D721Med (cell line): ENCODE results near the gene CDSN.

Experiments
- DNase-seq: peaks from one replicate; pipeline ENCODE4 v3.0.0; 2011; ENCODE audit warnings: low spot score; ENCODE audit not compliant: insufficient read length
- FAIRE-seq: peaks from 2 replicates; lab custom pipeline; 2011; peaks lifted over from hg19 to GRCh38; lab: Jason Lieb, UNC
- TF ChIP-seq, protein P1 (sequence below): IDR thresholded peaks from 2 replicates; pipeline ENCODE4 v1.5.1; 2012; ENCODE audit warnings: mild to moderate bottlenecking, control low read depth; ENCODE audit not compliant: insufficient read depth; ENCODE audit errors: missing control alignments

Gene CDSN

DNA sequence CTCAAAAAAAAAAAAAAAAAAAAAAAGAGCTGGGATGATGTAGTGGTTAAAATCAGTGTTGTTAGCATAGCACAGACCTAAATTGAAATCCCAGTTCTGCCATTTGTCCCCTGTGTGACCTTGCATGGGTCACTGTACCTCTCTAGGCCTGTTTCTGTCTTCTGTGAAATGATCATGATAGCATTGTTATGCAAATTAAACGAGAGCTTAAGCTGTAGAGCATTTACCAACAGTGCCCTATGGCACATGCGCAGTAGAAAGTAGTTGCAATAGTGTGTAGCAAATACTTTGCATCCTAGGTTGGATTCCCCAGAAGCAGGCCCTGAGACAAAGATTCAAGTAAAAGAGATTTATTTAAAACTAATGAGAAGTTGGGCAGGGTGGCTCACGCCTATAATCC is 11.3 kb upstream of the CDSN start:
- no peak for DNase-seq
- TF ChIP-seq, protein P1, sequence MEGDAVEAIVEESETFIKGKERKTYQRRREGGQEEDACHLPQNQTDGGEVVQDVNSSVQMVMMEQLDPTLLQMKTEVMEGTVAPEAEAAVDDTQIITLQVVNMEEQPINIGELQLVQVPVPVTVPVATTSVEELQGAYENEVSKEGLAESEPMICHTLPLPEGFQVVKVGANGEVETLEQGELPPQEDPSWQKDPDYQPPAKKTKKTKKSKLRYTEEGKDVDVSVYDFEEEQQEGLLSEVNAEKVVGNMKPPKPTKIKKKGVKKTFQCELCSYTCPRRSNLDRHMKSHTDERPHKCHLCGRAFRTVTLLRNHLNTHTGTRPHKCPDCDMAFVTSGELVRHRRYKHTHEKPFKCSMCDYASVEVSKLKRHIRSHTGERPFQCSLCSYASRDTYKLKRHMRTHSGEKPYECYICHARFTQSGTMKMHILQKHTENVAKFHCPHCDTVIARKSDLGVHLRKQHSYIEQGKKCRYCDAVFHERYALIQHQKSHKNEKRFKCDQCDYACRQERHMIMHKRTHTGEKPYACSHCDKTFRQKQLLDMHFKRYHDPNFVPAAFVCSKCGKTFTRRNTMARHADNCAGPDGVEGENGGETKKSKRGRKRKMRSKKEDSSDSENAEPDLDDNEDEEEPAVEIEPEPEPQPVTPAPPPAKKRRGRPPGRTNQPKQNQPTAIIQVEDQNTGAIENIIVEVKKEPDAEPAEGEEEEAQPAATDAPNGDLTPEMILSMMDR = no peak
- FAIRE-seq = no peak

DNA sequence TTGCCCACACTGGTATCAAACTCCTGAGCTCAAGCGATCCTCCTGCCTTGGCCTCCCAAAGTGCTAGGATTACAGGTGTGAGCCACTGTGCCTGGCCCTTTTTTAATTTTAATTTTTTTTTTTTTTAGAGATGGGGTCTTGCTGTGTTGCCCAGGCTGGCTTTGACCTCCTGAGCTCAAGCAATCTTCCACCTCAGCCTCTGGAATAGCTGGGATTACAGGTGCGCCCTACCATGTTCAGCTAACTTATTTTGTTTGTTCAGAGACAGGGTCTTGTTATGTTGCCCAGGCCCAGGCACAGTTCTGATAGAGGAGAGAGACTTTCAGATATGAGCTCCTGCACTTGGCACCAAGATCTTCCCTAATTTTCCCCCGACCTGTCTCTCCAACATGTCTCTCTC is 10.5 kb upstream of the CDSN start:
- no peak for FAIRE-seq
- TF ChIP-seq, protein P1 = no peak
- no peak for DNase-seq

DNA sequence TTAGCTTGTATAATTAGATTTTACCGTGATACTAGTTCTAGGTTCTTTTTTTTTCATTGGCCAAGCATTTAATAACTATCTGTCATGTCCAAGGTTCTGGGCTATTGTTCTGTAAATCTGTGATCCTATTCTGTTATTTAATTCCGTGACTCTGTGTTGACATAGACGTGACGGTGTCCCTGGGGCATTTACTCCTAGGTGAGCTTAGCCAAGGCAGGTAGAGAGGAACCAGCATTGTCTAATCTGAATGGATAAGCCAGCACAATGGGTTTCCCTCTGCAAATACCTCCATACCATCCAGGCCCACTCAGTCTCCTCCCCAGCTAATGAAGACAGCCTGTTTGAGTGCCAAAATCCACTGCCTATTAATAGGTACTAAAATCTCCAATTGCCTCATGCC is 8.9 kb upstream of the CDSN start:
- DNase-seq = no peak
- no peak for FAIRE-seq
- TF ChIP-seq, protein P1 = no peak

DNA sequence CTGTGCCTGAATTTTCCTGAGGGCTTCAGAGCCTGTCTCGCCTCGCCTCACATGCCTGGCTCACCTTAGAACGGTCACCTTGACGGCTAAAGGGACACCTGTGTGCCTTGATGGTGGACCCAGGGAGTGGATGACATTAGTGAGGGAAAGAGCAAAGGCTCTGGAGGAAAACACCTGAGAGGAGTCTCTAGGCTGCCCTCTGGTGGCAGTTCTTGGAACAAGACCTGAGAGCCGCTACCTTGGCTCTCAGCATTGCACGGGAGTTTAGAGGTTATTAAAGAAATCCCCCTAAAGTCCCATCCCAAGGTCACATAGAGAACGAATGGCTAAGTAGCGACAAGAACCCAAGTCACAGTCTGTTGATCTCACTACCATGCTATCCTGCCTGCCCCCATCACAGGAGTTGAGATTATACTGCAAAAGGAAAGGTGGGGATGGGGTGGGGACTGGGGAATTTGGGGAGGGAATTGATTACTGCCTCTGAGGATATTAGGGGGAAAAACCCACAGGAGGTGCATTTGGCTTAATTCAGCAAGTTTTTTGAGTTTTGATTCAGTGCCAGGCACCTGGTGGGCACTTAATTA is 7.9 kb upstream of the CDSN start:
- DNase-seq (peak; percentile 50), FAIRE-seq (no peak)
- TF ChIP-seq, protein P1 = peak; percentile 66

DNA sequence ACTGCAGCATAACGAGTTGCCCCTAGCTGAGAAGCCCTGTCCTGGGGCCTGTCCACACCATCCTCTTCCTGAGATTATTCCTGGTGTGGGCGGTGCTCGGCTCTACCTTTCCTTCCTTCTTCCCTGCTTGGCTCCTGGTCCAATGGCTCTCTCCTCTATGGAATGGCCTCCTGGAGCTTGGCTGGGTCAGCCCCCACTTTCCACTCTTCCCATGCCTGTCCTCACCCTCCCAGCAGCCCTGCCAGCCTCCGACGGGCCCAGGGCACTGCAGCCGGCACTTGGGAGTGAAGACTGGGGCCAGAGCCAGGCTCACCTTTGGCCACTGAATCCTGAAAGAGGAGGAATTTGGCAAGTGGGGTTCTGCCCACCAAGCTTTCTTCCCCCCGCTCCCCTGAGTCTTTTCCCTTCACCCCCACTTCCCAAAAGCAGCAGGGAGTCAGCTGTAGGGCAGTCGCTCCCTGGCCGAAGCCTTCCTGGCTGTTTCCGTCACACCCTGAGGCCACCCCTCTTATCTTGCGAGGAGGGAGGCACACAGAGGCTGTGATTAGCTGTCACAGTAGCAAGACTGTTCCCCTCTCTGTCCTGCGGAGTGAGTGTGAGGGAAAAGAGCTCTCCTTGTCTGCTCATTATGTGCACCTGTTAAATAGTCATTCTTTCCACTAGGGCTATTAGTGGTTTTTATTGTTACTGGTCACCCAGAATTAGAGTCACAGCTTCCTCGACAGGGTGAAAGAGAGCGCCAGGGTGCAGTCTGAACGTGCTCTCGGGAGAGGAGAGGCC is 6.3 kb upstream of the CDSN start:
- FAIRE-seq = no peak
- DNase-seq = no peak
- TF ChIP-seq, protein P1 = no peak

DNA sequence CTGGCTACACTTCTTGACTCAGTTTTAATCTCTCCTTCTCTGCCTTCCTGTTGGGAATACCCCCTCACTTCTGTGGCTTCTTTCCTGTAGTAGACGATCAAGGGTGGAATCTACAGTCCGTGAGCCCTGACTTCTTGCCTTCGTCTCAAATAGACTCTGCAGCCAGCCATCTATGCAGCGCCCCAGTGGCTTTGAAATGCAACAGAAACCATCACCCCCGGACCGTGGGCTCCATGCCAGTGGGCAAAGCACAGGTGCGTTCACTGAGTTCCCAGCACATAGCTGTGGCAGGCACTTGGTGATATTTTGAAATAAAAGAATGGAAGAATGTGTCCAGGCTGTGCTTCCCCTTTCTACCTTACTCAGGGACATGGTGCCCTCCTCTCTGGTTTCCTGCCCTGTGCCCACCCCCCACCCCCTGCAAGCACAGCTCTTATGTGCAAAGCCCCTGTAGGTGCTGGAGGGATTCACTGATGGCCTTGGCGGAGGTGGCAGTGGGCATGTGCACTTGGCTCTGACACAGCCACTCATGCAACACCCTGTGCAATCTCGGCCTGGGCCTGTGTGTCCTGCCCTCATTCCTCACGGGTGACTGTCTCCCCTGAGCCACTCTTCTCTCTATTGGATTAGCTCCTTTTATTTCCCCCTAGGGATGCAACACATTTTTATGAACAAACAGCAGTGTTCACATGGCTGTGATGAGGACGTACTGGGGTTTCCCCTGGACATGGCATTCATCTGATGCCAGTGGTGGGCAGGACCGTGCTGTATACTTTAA is 5.5 kb upstream of the CDSN start:
- no peak for DNase-seq
- TF ChIP-seq, protein P1 = no peak
- no peak for FAIRE-seq
